GM21447 (cell line): Measurements from ENCODE around the gene ST6GALNAC6.
"Not testable (repeated sequence)": the region's sequence is repeated elsewhere in the genome, so short reads cannot be mapped to it uniquely, and the experiment has no call there.

Source experiments
- ATAC-seq: cut with Tn5 transposase; IDR thresholded peaks from one replicate; pipeline ENCODE4 v1.9.1; 2021; ENCODE audit not compliant: unreplicated experiment

ST6GALNAC6 gene

GRCh38 chr9:127858041-127858512, 41.3 kb downstream of the ST6GALNAC6 start:
- ATAC-seq, result no peak

- no peak for ATAC-seq
Measured at GRCh38 chr9:127857278-127857677, 42.1 kb downstream of the ST6GALNAC6 start.

- no peak for ATAC-seq
Measured at GRCh38 chr9:127856729-127857116, 42.7 kb downstream of the ST6GALNAC6 start.

DNA sequence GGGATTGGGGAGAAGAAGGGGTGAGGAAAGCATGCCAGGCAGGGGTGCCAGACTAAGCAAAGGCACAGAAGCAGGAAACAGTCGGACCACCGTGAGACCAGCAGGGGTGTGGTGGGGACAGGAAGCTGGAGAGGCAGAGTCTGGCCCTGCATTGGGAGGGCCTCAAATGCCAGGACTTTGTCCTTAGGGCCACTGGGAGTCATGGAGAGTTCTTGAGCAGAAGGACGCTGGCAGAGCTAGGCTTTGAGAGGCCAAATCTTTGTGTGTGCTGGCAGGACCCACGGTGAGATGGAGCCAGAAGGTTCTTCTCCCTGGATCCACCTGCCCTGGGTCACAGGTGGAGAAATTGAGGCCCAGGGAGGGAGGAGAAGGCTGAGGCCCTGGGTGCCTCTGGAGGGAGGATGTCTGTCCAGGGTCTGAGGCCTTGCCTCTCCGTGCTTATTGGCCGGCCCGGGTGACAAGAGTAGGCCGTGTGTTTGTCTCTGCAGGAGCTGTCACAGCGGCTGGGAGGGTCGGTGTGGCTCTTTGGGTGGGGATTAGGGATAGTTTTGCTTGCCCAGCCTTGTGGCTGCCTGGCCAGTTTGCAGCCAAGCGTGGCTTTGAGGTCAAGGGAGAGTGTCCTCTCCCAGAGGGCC, 43.2 kb downstream of the ST6GALNAC6 start:
- ATAC-seq, result no peak

DNA sequence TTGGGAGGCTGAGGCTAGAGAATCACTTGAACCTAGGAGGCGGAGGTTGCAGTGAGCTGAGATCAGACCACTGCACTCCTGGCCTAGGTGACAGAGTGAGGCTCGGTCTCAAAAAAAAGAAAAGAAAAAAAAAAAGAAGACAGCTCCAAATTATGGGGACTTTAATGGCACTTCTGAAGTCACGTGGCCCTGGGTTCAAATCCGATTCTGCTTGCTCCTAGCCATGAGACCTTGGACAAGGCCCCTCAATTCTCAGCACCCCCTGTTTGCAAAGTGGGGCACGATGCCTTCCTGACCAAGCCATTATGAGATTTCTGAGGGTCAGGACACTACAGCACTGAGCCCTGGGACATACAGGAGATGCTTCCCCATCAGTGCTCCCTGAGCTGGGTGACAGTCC, 43.9 kb downstream of the ST6GALNAC6 start:
- ATAC-seq, result no peak

DNA sequence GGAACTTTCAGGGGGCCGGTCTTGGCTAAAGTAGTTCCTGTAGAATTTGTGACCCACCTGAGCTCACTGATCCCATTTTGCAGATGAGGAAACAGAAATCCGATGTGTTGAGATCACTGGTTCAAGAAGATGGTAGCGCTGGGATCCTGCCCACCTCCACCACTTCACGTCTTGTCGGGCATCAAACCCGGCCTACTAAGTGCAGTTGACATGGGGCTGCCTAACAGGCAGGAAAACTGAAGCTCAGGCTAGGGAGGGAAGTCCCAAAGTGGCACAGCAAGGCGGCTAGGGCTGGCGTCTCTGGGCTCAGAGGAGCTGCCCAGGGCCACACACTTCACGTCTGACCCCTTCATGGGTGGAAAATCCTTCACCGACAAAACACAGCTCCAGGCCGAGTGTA, 44.4 kb downstream of the ST6GALNAC6 start:
- ATAC-seq, result no peak

DNA sequence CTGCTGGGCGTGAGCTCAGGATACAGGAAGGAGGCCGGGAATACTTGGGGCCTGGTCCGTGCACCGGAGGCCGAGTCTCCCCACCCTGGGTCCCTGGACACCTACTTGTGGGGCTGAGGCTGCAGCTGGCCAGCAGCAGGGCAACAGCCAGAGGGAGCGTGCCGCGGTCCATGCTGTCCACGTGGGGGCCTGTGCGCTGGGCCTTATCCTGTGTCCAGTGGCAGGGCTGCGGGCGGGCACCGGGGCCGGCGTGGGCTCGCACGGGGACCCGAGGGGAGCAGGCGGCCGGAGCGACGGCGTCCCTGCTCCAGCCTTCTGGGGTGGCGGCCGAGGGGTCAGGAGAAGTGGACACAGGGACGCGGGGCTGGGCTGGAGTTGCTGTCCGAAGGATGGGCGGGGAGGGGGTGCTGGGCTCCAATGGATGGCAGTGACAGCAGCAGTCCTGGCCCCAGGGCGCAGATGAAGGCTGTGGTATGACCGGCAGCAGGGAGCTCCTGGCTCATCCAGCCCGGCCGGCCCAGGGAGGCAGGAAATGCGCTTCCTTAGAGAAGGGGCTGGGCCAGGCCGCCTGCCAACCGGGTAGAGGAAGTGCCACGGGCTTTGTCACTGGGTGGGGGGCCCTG, 45.1 kb downstream of the ST6GALNAC6 start, which contains the start of gene ENG:
TSS of gene ENG (minus strand) at position 475 of the 623 bp plus-strand sequence. CDS start at position 172, 303 bp downstream.
- no peak for ATAC-seq

DNA sequence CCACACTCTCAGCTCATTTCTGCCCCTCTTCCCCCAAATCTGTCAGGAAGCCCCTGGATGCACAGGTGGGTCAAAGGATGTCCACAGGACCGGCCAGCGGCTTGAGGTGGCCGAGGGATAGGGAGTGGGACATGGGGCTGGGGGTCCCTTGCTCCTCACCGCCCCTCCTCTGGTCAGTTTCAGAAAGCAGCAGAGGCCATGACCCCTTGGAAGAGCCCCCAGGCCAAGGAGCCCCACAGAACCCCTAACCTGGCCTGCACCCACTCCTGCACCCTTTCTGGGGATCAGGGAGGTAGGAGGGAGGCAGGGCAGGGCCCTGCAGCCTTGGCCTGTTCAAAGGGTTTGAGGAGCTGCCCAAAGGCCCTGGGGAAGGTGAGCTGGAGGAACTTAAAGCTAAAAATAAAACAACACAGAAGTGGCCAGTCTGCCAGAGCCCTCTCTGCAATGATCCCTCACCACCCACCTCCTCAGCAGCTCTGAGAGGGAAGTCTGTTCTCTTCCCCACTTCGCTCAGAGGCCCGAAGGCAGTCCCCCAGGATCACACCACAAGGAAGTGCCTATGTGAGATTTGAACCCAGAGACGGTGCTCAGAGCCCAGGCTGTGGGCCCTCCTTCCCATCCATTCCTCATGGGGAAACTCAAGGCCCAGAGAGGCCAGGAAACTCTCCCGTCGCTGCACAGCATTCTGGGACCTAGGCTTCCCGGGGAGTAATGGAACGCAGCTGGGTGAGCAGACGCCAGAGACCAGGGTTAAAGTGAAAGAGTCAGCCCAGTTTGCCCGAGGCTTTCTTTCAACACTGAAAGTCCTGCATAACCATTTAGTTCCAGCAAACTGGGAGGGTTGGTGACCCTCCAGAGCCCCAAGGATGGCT, 45.9 kb downstream of the ST6GALNAC6 start:
- ATAC-seq, result no peak

DNA sequence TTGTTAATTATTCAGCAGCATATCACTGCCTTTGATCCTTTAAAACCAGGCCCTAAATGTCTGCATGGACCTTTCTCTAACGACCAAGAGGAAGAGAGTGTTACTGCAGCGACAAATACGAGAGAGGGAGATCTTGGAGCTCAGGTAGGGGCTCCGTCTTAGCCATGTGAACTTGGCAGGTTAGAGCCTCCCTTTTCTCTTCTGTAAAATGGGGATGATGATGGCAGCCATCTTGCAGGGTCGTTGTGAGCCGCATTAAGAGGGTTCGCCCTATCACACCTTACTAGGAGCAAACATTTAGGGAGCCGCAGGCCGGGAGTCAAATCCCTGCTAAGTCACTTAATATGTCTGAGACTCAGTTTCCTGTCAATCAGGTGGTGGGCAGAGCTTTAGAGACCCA, 46.6 kb downstream of the ST6GALNAC6 start:
- no peak for ATAC-seq

DNA sequence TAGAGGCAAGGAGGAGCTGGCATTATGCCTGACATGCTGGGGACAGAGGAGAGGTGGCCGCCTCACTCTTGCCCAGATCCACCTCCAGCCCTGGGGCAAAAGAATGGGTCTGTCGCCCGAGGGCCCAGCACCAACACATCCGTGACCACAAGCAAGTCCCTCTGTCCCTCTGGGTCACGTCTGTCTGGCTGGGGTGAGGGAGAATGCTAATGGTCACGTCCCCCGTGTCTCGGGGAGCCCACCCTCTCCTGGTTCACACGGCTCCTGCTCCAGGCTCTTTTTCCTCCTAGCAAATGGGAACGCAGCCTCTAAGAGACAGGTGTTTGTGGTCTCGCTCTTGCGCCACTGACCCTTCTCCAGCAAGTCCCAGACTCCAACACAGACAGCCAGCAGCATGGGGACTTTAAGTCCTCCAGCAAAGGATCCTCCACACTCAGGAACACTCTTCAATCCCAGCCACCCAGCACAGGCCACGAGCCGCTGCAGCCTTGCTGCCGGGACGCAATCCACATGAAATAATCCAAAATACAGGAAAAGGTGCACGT, 49.0 kb downstream of the ST6GALNAC6 start:
- ATAC-seq, result no peak

DNA sequence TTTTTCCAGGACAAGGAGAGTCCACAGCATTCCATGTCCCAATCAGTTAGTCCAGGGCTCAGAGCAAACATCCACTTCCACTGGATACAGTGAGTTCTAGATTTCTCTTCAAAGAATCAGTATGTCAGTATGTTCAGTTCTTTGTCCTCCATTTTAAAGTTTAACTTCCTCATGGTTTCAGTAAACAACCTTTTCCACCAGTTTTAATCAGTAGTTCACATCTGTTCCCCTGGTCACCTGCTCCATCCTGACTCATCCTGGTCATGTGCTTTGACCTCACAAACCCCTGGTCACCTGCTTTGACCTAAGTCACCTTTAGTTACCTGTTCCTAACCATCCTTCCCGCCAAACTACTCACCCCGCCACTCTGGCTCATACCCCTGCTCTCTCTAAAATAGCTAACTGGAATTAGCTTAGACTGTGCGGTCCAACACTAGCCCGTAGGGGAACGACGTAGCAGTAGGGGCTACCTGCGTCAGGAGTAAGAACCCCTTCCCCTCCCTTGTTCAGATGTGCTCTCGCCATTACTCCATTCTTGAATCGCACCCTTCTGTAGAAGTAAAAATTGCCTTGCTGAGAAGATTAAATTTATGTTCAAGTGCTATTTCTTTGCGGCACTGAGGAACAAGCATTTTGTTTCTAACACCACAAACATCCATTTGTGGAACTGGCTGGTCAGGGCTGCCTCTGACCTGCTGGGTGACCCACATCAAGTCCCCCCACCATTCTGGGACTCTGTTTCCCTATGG, 50.5 kb downstream of the ST6GALNAC6 start:
- no peak for ATAC-seq

GRCh38 chr9:127847833-127848755, 51.3 kb downstream of the ST6GALNAC6 start:
- ATAC-seq, result no peak

DNA sequence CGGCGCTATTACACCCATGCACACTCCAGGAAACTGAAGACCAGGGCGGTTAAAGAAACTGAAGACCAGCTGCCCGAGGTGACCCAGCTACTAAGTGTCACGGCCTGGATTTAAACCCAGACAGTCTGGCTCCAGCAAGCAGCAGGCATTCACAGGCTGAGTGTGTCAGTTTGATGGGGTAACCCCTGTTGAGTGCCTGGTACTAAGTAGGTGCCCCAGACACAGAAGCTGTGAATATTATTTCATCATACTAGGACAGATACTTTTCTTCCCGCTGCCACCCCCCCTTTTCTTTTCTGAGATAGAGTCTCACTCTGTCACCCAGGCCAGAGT, 52.3 kb downstream of the ST6GALNAC6 start:
- ATAC-seq, result no peak

DNA sequence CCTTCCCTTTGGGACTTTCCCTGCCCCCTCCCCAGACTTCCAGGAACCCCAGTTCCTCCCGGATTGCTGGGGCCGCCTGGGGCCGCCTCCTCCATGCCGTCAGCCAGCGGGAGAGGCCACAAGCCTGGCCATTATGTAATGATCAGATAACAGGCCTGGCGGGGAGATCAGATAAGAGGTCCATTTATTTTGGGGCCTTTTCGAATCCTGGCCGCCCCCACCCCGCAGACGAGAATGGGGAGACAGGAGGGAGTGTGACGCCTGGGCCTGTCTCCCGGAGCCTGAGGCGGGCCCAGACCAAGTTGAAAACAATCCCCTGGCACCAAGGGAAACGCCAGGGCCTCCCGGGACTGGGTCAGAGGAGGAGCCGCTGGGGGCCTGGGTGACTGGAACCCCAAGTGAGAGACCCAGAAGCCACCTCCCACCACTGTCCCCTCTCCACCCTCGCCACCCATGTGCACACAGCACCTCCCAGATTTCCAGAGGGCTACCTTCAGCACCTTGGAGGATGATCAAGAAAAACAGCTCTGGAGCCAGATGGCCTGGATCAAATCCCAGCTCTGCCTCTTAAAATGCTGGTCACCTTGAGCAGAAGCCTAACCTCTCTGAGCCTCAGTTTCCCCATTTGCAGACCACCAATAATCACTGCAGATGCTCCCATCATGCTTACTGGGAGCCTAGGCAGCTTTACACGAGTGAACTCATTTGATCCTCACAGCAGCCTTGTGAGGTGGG, 52.8 kb downstream of the ST6GALNAC6 start:
- no peak for ATAC-seq

DNA sequence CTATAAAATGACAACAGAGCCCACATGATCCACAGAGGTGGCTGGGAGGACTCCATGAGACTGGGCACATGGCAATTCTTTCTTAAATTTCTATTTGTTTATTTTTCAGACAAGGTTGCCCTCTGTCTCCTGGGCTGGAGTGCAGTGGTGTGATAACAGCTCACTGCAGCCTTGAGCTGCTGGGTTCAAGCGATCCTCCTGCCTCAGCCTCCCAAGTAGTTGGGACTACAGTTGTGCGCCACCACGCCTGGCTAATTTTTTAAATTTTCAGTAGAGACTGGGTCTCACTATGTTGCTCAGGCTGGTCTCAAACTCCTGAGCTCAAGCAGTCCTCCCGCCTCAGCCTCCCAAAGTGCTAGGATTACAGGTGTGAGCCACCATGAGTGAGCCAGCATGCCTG, 53.8 kb downstream of the ST6GALNAC6 start:
- not testable (repeated sequence) for ATAC-seq

DNA sequence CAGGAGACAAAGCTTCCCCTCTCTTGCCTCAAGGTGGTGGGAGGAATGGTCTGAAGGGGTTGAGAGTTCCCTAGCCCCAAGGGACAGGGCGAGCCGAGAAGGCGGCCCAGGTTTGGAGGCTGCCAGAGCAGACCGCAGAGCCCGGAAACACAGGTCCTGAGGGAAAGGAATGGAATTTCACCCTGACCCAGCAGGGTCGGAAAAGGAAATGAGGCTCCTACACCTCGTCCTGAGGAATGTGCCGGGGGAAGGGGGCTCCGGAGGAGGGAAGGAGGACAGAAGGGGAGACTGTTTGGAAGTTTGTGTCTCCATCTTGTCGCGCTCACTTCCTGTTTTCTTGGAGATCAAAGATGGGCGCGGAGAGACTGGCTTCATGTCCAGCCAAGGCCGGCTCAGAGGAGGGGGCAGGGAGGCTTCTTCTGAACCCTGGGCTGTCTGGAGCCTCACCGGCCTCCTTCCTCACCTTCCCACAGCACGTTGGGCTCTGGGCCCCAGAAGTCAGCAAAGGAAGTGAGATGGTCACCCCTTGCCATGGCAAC, 54.5 kb downstream of the ST6GALNAC6 start:
- no peak for ATAC-seq

GRCh38 chr9:127841087-127841835, 58.1 kb downstream of the ST6GALNAC6 start:
- no peak for ATAC-seq
